HepG2 (cell line): Measurements from ENCODE around the gene AGTPBP1. TPM values are rescaled to one million over a fixed set of nuclear protein-coding genes. Genes with fewer than 3 reads are reported as not detected.
A peak's percentile ranks its signal among the peaks of the same experiment; 100 is the strongest.

Source experiments
- ARNT ChIP-seq: fragments of 450-650 bp; IDR thresholded peaks from 2 replicates; pipeline ENCODE4 v1.6.1; 2017
- ATRX ChIP-seq: sonication (generic); formaldehyde crosslinking; IDR thresholded peaks from 2 replicates; pipeline ENCODE4 v1.4.0; 2020; ENCODE audit warnings: missing genetic modification reagents, borderline replicate concordance
- CEBPB ChIP-seq: IDR thresholded peaks from 2 replicates; pipeline ENCODE4 v1.6.1; 2011; ENCODE audit warnings: low read depth, low read length, improper control_type of control experiment, borderline replicate concordance
- HOXA9 ChIP-seq: sonication (generic); formaldehyde crosslinking; IDR thresholded peaks from 2 replicates; pipeline ENCODE4 v1.8.1; 2022; ENCODE audit warnings: missing genetic modification reagents, mild to moderate bottlenecking, moderate library complexity, borderline replicate concordance
- KLF13 ChIP-seq: sonication (generic); formaldehyde crosslinking; IDR thresholded peaks from 2 replicates; pipeline ENCODE4 v1.4.0; 2020; ENCODE audit warnings: mild to moderate bottlenecking, missing genetic modification reagents
- NR2C2 ChIP-seq: sonication (generic); formaldehyde crosslinking; IDR thresholded peaks from 2 replicates; pipeline ENCODE4 v1.4.0; 2020; ENCODE audit warnings: missing genetic modification reagents, mild to moderate bottlenecking, moderate library complexity, borderline replicate concordance
- NR2F1 ChIP-seq, 2 experiments: fragments of 450-650 bp in 1 of 2; formaldehyde crosslinking in 1 of 2; IDR thresholded peaks; 2 replicates each; pipeline versions ENCODE4 v1.5.0 to v1.6.1; 2016 to 2020; ENCODE audit warnings: mild to moderate bottlenecking in 1 of 2, missing compliant biosample characterization in 1 of 2, missing genetic modification reagents in 1 of 2, moderate library complexity in 1 of 2
- SMARCE1 ChIP-seq: fragments of 450-650 bp; IDR thresholded peaks from 2 replicates; pipeline ENCODE4 v1.6.1; 2017; ENCODE audit warnings: borderline replicate concordance
- ZMYM2 ChIP-seq: sonication (generic); formaldehyde crosslinking; IDR thresholded peaks from 2 replicates; pipeline ENCODE4 v1.8.0; 2022; ENCODE audit warnings: mild to moderate bottlenecking, missing genetic modification reagents
- ZNF17 ChIP-seq: sonication (generic); formaldehyde crosslinking; IDR thresholded peaks from 2 replicates; pipeline ENCODE4 v1.5.0; 2020; ENCODE audit warnings: mild to moderate bottlenecking, missing genetic modification reagents
- ZNF549 ChIP-seq: sonication (generic); formaldehyde crosslinking; IDR thresholded peaks from 2 replicates; pipeline ENCODE4 v1.5.0; 2020; ENCODE audit warnings: missing genetic modification reagents
- ZSCAN29 ChIP-seq: sonication (generic); formaldehyde crosslinking; conservative IDR thresholded peaks from 2 replicates; pipeline ENCODE4 v1.4.0; 2020; ENCODE audit warnings: mild to moderate bottlenecking, missing genetic modification reagents
- polyA plus RNA-seq, 8 experiments: library from polyadenylated mRNA; depleted of rRNA in 3 of 8; stranded (reverse) in 7 of 8; unstranded in 1 of 8; fragments of >200 nt; fragmentation: Illumina TruSeq in 4 of 8; extraction: Trizol in 4 of 8; gene quantifications; 2 replicates each; pipeline versions ENCODE4 v1.2.1 to v1.2.3, GENCODE V29; 2011 to 2016; ENCODE audit warnings: low read depth in 4 of 8, missing spikeins in 1 of 8, mixed read lengths in 1 of 8; ENCODE audit not compliant: insufficient read depth in 1 of 8
- total RNA-seq, 5 experiments: library from RNA; depleted of rRNA; stranded (reverse); fragments of >200 nt; fragmentation: Illumina TruSeq; extraction: Trizol; gene quantifications; 2 replicates each; pipeline ENCODE4 v1.2.3, GENCODE V29; 2016; ENCODE audit warnings: low read depth in 1 of 5
- TF ChIP-seq, protein P1 (sequence below): sonication (generic); formaldehyde crosslinking; IDR thresholded peaks from 2 replicates; pipeline ENCODE4 v1.4.0; 2020; ENCODE audit warnings: mild to moderate bottlenecking, missing genetic modification reagents
- TF ChIP-seq, protein P2 (sequence below): sonication (generic); formaldehyde crosslinking; IDR thresholded peaks from 2 replicates; pipeline ENCODE4 v1.4.0; 2020; ENCODE audit warnings: missing genetic modification reagents, mild to moderate bottlenecking, borderline replicate concordance
- TF ChIP-seq, protein P3 (sequence below): IDR thresholded peaks from 2 replicates; pipeline ENCODE4 v1.6.1; 2012; ENCODE audit warnings: low read depth, low read length, improper control_type of control experiment
- TF ChIP-seq, protein P4 (sequence below): sonication (generic); formaldehyde crosslinking; IDR thresholded peaks from 2 replicates; pipeline ENCODE4 v1.4.0; 2020; ENCODE audit warnings: missing genetic modification reagents

Gene AGTPBP1
- total and polyA plus RNA-seq, 2 of the 13 experiments (the other 11 are each of a cell fraction or from before 2014, with no cell fraction given), result 9.7 to 22.3 TPM

DNA sequence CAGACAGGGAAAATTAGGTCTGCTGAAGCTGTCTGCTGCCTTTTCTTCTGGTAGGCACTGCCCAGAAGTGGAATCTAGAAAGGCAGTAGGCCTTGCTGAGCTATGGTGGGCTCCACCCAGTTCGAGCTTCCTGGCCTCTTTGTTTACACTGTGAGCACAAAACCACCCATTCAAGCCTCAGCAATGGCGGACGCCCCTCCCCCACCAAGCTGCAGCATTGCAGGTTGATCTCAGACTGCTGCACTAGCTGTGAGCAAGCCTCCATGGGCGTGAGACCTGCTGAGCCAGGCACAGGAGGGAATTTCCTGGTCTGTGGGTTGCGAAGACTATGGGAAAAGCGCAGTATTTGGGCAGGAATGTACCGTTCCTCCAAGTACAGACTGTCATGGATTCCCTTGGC, 18.5 kb downstream of the AGTPBP1 start (continued):
- TF ChIP-seq, protein P1, sequence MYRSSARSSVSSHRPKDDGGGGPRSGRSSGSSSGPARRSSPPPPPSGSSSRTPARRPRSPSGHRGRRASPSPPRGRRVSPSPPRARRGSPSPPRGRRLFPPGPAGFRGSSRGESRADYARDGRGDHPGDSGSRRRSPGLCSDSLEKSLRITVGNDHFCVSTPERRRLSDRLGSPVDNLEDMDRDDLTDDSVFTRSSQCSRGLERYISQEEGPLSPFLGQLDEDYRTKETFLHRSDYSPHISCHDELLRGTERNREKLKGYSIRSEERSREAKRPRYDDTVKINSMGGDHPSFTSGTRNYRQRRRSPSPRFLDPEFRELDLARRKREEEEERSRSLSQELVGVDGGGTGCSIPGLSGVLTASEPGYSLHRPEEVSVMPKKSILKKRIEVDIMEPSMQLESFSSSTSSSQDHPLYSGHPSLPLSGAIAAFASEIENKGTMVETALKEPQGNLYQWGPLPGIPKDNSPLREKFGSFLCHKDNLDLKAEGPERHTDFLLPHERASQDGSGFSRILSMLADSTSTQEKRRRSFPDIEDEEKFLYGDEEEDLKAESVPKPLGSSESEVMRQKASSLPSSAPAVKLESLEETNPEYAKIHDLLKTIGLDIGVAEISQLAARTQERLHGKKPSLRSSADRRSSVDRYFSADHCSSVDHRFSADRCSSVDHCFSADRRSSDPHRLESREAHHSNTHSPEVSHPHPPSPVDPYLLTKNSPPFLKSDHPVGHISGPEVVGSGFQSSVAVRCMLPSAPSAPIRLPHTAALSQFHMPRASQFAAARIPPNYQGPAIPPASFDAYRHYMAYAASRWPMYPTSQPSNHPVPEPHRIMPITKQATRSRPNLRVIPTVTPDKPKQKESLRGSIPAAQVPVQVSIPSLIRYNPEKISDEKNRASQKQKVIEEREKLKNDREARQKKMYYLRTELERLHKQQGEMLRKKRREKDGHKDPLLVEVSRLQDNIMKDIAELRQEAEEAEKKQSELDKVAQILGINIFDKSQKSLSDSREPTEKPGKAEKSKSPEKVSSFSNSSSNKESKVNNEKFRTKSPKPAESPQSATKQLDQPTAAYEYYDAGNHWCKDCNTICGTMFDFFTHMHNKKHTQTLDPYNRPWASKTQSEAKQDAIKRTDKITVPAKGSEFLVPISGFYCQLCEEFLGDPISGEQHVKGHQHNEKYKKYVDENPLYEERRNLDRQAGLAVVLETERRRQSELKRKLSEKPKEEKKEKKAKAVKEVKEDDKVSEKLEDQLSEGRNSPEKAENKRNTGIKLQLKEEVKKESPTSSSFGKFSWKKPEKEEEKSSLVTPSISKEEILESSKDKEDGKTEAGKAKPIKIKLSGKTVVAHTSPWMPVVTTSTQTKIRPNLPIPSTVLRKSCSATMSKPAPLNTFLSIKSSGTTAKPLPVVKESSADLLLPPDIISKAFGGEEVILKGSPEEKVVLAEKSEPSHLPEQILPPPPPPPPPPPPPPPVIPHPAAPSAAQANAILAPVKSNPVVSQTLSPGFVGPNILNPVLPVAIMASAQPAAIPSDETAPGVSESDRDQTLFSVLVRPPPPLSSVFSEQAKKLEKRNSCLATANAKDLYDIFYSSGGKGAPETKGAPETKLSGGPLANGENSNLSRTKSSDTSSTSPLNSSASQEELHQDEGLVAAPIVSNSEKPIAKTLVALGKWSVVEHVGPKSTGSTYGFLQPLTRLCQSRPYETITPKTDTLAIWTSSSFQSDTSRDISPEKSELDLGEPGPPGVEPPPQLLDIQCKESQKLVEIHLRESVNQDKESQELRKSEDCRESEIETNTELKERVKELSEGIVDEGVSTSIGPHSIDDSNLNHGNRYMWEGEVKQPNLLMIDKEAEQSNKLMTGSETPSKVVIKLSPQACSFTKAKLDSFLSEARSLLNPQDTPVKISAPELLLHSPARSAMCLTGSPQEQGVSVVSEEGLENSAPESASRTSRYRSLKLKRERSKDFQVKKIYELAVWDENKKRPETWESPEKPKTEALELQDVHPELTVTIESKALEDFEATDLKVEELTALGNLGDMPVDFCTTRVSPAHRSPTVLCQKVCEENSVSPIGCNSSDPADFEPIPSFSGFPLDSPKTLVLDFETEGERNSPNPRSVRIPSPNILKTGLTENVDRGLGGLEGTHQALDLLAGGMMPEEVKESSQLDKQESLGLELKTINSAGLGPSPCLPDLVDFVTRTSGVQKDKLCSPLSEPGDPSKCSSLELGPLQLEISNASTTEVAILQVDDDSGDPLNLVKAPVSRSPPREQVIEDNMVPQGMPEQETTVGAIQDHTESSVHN (CRISPR knock-in tag), result no peak
- TF ChIP-seq, protein P2, sequence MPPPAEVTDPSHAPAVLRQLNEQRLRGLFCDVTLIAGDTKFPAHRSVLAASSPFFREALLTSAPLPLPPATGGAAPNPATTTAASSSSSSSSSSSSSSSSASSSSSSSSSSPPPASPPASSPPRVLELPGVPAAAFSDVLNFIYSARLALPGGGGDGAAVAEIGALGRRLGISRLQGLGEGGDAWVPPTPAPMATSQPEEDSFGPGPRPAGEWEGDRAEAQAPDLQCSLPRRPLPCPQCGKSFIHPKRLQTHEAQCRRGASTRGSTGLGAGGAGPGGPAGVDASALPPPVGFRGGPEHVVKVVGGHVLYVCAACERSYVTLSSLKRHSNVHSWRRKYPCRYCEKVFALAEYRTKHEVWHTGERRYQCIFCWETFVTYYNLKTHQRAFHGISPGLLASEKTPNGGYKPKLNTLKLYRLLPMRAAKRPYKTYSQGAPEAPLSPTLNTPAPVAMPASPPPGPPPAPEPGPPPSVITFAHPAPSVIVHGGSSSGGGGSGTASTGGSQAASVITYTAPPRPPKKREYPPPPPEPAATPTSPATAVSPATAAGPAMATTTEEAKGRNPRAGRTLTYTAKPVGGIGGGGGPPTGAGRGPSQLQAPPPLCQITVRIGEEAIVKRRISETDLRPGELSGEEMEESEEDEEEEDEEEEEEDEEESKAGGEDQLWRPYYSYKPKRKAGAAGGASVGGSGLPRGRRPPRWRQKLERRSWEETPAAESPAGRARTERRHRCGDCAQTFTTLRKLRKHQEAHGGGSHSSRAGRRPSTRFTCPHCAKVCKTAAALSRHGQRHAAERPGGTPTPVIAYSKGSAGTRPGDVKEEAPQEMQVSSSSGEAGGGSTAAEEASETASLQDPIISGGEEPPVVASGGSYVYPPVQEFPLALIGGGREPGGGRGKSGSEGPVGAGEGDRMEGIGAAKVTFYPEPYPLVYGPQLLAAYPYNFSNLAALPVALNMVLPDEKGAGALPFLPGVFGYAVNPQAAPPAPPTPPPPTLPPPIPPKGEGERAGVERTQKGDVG (CRISPR knock-in tag), result peak; percentile 91; the same call in 1 of the 2 replicates
- TF ChIP-seq ZNF17 (CRISPR knock-in tag), result no peak
- no peak for TF ChIP-seq CEBPB
- no peak for TF ChIP-seq ATRX (CRISPR knock-in tag)
- no peak for TF ChIP-seq NR2F1 (CRISPR knock-in tag; IDR thresholded peaks at IDR 0.05)
- TF ChIP-seq SMARCE1, result no peak
- TF ChIP-seq ZMYM2 (CRISPR knock-in tag), result no peak
- no peak for TF ChIP-seq NR2C2 (CRISPR knock-in tag)
- TF ChIP-seq HOXA9 (CRISPR knock-in tag), result no peak
- TF ChIP-seq, protein P3, sequence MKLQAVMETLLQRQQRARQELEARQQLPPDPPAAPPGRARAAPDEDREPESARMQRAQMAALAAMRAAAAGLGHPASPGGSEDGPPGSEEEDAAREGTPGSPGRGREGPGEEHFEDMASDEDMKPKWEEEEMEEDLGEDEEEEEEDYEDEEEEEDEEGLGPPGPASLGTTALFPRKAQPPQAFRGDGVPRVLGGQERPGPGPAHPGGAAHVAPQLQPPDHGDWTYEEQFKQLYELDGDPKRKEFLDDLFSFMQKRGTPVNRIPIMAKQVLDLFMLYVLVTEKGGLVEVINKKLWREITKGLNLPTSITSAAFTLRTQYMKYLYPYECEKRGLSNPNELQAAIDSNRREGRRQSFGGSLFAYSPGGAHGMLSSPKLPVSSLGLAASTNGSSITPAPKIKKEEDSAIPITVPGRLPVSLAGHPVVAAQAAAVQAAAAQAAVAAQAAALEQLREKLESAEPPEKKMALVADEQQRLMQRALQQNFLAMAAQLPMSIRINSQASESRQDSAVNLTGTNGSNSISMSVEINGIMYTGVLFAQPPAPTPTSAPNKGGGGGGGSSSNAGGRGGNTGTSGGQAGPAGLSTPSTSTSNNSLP, result no peak
- no peak for TF ChIP-seq ZNF549 (CRISPR knock-in tag)
- no peak for TF ChIP-seq ZSCAN29
- no peak for TF ChIP-seq KLF13 (CRISPR knock-in tag)
- no peak for TF ChIP-seq ARNT
- TF ChIP-seq, protein P4, sequence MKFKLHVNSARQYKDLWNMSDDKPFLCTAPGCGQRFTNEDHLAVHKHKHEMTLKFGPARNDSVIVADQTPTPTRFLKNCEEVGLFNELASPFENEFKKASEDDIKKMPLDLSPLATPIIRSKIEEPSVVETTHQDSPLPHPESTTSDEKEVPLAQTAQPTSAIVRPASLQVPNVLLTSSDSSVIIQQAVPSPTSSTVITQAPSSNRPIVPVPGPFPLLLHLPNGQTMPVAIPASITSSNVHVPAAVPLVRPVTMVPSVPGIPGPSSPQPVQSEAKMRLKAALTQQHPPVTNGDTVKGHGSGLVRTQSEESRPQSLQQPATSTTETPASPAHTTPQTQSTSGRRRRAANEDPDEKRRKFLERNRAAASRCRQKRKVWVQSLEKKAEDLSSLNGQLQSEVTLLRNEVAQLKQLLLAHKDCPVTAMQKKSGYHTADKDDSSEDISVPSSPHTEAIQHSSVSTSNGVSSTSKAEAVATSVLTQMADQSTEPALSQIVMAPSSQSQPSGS (CRISPR knock-in tag), result no peak
